GM12878 (cell line): Measurements from ENCODE around the gene IL36RN. TPM values are rescaled to one million over a fixed set of nuclear protein-coding genes. Genes with fewer than 3 reads are reported as not detected.

Source experiments
- ATAC-seq: fragments of 200-7000 bp; cut with Tn5 transposase; 3 replicates; pipeline ENCODE4 v1.9.1; 2020; ENCODE audit warnings: mild to moderate bottlenecking, moderate library complexity
- BruUV-seq: library from RNA; stranded (reverse); fragments of 400-500 nt; replicated peaks from 2 replicates; lab custom pipeline; 2021; lab: Mats Ljungman, UMichigan
- CTCF ChIA-PET: fragments of 300-600 bp; sonication (Branson Sonifier 250); formaldehyde crosslinking; extraction: SDS; loops from one replicate; lab custom pipeline; 2021; ENCODE audit warnings: inconsistent platforms; lab: Yijun Ruan, JAX
- POLR2A ChIA-PET: fragments of 350-600 bp; formaldehyde crosslinking; extraction: SDS; loops from one replicate; lab custom pipeline; 2021; ENCODE audit warnings: inconsistent platforms; lab: Charles Lee
- RAD21 ChIA-PET: fragments of 300-600 bp; sonication (Branson Sonifier 250); formaldehyde crosslinking; loops from one replicate; lab custom pipeline; 2023; ENCODE audit warnings: antibody characterized with exemption; ENCODE audit not compliant: unreplicated experiment; lab: Charles Lee
- SMC1A ChIA-PET: fragments of 300-600 bp; sonication (Branson Sonifier 250); formaldehyde crosslinking; loops from one replicate; lab custom pipeline; 2023; ENCODE audit not compliant: unreplicated experiment, uncharacterized antibody; lab: Charles Lee
- DNase-seq: peaks from one replicate; pipeline ENCODE4 v3.0.0-alpha.2; 2011; ENCODE audit warnings: low read depth, low spot score
- FAIRE-seq: peaks from 3 replicates; lab custom pipeline; 2011; peaks lifted over from hg19 to GRCh38; lab: Jason Lieb, UNC
- H2AFZ ChIP-seq: 2 replicates; pipeline ENCODE4 v1.6.0; 2011; ENCODE audit warnings: low read depth, low read length, control low read depth; ENCODE audit not compliant: control insufficient read depth
- H3K27ac ChIP-seq: 2 replicates; pipeline ENCODE4 v1.5.1; 2011; ENCODE audit warnings: control low read depth; ENCODE audit not compliant: control insufficient read depth, insufficient read depth
- H3K27me3 ChIP-seq, 2 experiments: replicated peaks in 1 of 2; 2 replicates each; pipeline versions ENCODE4 v1.6.0 to v1.6.1; 2011; ENCODE audit warnings: low read length in 1 of 2; ENCODE audit not compliant: control insufficient read depth in 2 of 2, insufficient read depth in 2 of 2
- H3K36me3 ChIP-seq, 2 experiments: 2 replicates each; pipeline ENCODE4 v1.5.1; 2011; ENCODE audit warnings: low read length in 1 of 2; ENCODE audit not compliant: control insufficient read depth in 2 of 2, insufficient read depth in 2 of 2
- H3K4me1 ChIP-seq: 2 replicates; pipeline ENCODE4 v1.6.1; 2011; ENCODE audit warnings: mild to moderate bottlenecking, low read length, moderate library complexity, mixed read lengths; ENCODE audit not compliant: control insufficient read depth, insufficient read depth
- H3K4me2 ChIP-seq: 2 replicates; pipeline ENCODE4 v1.6.0; 2011; ENCODE audit warnings: control low read depth; ENCODE audit not compliant: control insufficient read depth, insufficient read depth
- H3K4me3 ChIP-seq: fragments of 200-600 bp; sonication (generic); 2 replicates; pipeline ENCODE4 v1.5.1; 2016
- H3K79me2 ChIP-seq: 2 replicates; pipeline ENCODE4 v1.6.0; 2011; ENCODE audit warnings: low read length; ENCODE audit not compliant: control insufficient read depth, insufficient read depth
- H3K9ac ChIP-seq: 2 replicates; pipeline ENCODE4 v1.8.0; 2011; ENCODE audit warnings: low read length, control low read depth, mixed read lengths; ENCODE audit not compliant: control insufficient read depth, insufficient read depth
- H3K9me3 ChIP-seq: replicated peaks from 3 replicates; pipeline ENCODE4 v1.5.1; 2011; ENCODE audit warnings: mild to moderate bottlenecking, low read length; ENCODE audit not compliant: control insufficient read depth, insufficient read depth
- H4K20me1 ChIP-seq: 2 replicates; pipeline ENCODE4 v1.6.0; 2011; ENCODE audit not compliant: control insufficient read depth, insufficient read depth
- BCL11A ChIP-seq: IDR thresholded peaks from 2 replicates; pipeline ENCODE4 v1.6.1; 2011; ENCODE audit warnings: low read depth, low read length
- CHD1 ChIP-seq: IDR thresholded peaks from 2 replicates; pipeline ENCODE4 v1.6.1; 2012; ENCODE audit warnings: low read depth, low read length, improper control_type of control experiment
- HDGF ChIP-seq: fragments of 450-650 bp; IDR thresholded peaks from 2 replicates; pipeline ENCODE4 v1.6.1; 2016; ENCODE audit warnings: antibody characterized with exemption
- NR2C2 ChIP-seq: IDR thresholded peaks from 2 replicates; pipeline ENCODE4 v1.6.1; 2011; ENCODE audit warnings: borderline replicate concordance, low read depth; ENCODE audit not compliant: control insufficient read depth, insufficient read length
- WGBS: methylation state at CpG from one replicate; pipeline ENCODE4 v1.1.6; 2016; ENCODE audit warnings: low lambda C conversion rate; ENCODE audit not compliant: insufficient replicate concordance, insufficient coverage; ENCODE audit errors: missing lambda C conversion rate; 5-methylcytosine and 5-hydroxymethylcytosine counted together
- in situ Hi-C: fragments of 300-500 bp; cut with MboI; formaldehyde crosslinking; loops from 9 replicates; pipeline ENCODE4 v1.14.3; 2018; ENCODE audit warnings: mixed read lengths
- intact Hi-C: fragments of 100-400 bp; cut with micrococcal nuclease; formaldehyde crosslinking; loops from one replicate; pipeline ENCODE4 v1.14.2; 2022; ENCODE audit not compliant: unreplicated experiment
- polyA plus RNA-seq, 11 experiments: library from polyadenylated mRNA; depleted of rRNA in 4 of 11; unstranded in 6 of 11; stranded (reverse) in 5 of 11; fragments of >200 nt; fragmentation: Nextera tagmentation in 4 of 11; fragmentation: Illumina TruSeq in 1 of 11; extraction: Ambion mirVana in 4 of 11; extraction: Trizol in 1 of 11; gene quantifications; 1 replicate in 1 of 11; 2 replicates in 10 of 11; pipeline versions ENCODE4 v1.2.1 to v1.2.3, GENCODE V29; 2011 to 2016; ENCODE audit warnings: inconsistent platforms in 2 of 11, missing spikeins in 2 of 11, low read depth in 1 of 11
- total RNA-seq, 4 experiments: library from RNA; depleted of rRNA in 3 of 4; stranded (reverse); fragments of >200 nt in 3 of 4; fragmentation: Illumina TruSeq in 1 of 4; extraction: Trizol in 1 of 4; gene quantifications; 2 replicates each; pipeline versions ENCODE4 v1.2.1 to v1.2.3, GENCODE V29; 2013 to 2021
- TF ChIP-seq, protein P1 (sequence below): IDR thresholded peaks from 2 replicates; pipeline ENCODE4 v1.6.1; 2012; ENCODE audit warnings: improper control_type of control experiment, low read depth, low read length; ENCODE audit not compliant: insufficient replicate concordance
- TF ChIP-seq, protein P2 (sequence below): fragments of 450-650 bp; IDR thresholded peaks from 2 replicates; pipeline ENCODE4 v1.6.1; 2017; ENCODE audit warnings: mild to moderate bottlenecking, moderate library complexity

The IL36RN gene
- total and polyA plus RNA-seq, 10 of the 15 experiments (the other 5 are each of a cell fraction or from before 2014, with no cell fraction given): not detected

DNA sequence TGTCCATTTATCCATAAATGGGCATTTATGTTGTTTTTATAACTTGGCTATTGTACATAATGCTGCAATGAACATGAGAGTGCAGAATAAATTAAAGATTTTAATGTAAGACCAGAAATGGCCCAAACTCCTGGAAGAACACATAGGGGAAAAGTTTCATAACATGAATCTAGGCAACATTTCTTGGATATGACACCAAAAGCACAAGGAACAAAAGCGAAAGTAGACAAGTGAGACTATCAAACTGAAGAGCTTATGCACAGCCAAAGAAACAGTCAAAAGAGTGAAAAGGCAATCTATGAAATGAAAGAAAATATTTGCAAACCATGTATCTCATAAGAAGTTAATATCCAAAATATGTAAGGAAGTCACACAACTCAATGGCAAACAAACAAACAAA, 47.9 kb upstream of the IL36RN start:
- FAIRE-seq: no peak
- H4K20me1 ChIP-seq: no peaks in the 10 kb centered on the region
- in situ Hi-C loops: no loop called here
- ChIA-PET SMC1A (no interaction called here), CTCF (no interaction called here)
- H3K27me3 ChIP-seq: no peaks in the 10 kb centered on the region; a peak in 1 of 4 replicates
- TF ChIP-seq NR2C2: no peak
- TF ChIP-seq, all 136 proteins: peak for 0
- ATAC-seq: no peak
- intact Hi-C loops: no loop called here
- ChIA-PET RAD21 (no interaction called here), POLR2A (no interaction called here)
- Histone ChIP-seq H3K79me2 (no peaks in the 10 kb centered on the region), H3K4me2 (no peak overlapping the region), H2AFZ (no peak overlapping the region), H3K36me3 (no peaks in the 10 kb centered on the region), H3K27ac (no peak overlapping the region), H3K9me3 (no peaks in the 10 kb centered on the region), H3K4me1 (no peaks in the 10 kb centered on the region), H3K4me3 (no peak overlapping the region), H3K9ac (no peak overlapping the region)
- WGBS: 73% methylated on average over 1 of the region's 1 CpG
- DNase-seq: no peak
- BruUV-seq: no TSS peak

DNA sequence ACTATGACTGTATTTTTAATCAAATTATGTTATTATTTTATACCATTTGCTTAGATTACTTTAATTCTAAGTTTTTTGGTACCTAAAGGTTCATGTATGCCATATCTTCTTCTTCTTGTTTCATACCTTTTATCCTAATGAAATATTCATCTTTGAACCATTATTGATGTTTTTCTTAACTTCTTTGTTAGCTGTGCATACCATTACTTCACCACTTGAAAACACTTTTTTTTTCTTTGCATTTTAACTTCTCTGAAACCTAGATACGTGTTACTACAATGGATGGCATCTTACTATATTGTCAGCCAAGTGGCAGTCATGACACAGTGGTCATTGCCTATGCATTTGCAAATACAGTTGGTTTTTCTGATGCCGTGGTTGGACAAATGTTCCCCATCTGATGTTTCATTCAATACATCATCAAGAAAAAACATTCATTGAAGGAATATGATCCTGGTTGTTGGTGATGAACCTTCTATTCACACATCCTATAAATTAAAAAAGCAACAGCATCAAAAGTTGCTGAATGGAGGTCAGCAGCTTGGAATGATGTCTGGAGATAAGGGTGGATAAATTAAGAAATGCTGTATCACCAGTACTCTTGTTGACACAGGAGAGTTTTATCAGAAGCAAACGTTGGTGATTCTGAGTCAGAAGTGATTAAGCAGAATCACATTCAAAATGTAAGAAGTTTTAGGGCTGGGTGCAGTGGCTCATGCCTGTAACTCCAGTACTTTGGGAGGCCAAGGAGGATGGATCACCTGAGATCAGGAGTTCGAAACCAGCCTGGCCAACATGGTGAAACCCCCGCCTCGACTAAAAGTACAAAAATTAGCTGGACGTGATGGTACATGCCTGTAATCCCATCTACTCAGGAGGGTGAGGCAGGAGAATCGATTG, 46.3 kb upstream of the IL36RN start:
- H3K27ac ChIP-seq: no peak overlapping the region
- DNase-seq (no peak), ATAC-seq (no peak), FAIRE-seq (no peak)
- H2AFZ ChIP-seq: no peak overlapping the region
- ChIA-PET SMC1A (no interaction called here), CTCF (no interaction called here), RAD21 (no interaction called here), POLR2A (no interaction called here)
- 8% methylated on average over 8 of the region's 8 CpGs for WGBS
- no peaks in the 10 kb centered on the region for H3K9me3 ChIP-seq
- H3K4me1 ChIP-seq: no peaks in the 10 kb centered on the region
- H3K4me2 ChIP-seq: no peak overlapping the region
- no peaks in the 10 kb centered on the region for H3K79me2 ChIP-seq
- no peaks in the 10 kb centered on the region for H3K27me3 ChIP-seq
- H3K9ac ChIP-seq: no peak overlapping the region
- no peaks in the 10 kb centered on the region for H4K20me1 ChIP-seq
- no peak overlapping the region for H3K4me3 ChIP-seq
- in situ Hi-C loops (no loop called here), intact Hi-C loops (no loop called here)
- no TSS peak for BruUV-seq
- H3K36me3 ChIP-seq: no peaks in the 10 kb centered on the region
- TF ChIP-seq HDGF: no peak
- no peak for TF ChIP-seq CHD1
- TF ChIP-seq, protein P1, sequence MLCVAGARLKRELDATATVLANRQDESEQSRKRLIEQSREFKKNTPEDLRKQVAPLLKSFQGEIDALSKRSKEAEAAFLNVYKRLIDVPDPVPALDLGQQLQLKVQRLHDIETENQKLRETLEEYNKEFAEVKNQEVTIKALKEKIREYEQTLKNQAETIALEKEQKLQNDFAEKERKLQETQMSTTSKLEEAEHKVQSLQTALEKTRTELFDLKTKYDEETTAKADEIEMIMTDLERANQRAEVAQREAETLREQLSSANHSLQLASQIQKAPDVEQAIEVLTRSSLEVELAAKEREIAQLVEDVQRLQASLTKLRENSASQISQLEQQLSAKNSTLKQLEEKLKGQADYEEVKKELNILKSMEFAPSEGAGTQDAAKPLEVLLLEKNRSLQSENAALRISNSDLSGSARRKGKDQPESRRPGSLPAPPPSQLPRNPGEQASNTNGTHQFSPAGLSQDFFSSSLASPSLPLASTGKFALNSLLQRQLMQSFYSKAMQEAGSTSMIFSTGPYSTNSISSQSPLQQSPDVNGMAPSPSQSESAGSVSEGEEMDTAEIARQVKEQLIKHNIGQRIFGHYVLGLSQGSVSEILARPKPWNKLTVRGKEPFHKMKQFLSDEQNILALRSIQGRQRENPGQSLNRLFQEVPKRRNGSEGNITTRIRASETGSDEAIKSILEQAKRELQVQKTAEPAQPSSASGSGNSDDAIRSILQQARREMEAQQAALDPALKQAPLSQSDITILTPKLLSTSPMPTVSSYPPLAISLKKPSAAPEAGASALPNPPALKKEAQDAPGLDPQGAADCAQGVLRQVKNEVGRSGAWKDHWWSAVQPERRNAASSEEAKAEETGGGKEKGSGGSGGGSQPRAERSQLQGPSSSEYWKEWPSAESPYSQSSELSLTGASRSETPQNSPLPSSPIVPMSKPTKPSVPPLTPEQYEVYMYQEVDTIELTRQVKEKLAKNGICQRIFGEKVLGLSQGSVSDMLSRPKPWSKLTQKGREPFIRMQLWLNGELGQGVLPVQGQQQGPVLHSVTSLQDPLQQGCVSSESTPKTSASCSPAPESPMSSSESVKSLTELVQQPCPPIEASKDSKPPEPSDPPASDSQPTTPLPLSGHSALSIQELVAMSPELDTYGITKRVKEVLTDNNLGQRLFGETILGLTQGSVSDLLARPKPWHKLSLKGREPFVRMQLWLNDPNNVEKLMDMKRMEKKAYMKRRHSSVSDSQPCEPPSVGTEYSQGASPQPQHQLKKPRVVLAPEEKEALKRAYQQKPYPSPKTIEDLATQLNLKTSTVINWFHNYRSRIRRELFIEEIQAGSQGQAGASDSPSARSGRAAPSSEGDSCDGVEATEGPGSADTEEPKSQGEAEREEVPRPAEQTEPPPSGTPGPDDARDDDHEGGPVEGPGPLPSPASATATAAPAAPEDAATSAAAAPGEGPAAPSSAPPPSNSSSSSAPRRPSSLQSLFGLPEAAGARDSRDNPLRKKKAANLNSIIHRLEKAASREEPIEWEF: no peak
- TF ChIP-seq, protein P2, sequence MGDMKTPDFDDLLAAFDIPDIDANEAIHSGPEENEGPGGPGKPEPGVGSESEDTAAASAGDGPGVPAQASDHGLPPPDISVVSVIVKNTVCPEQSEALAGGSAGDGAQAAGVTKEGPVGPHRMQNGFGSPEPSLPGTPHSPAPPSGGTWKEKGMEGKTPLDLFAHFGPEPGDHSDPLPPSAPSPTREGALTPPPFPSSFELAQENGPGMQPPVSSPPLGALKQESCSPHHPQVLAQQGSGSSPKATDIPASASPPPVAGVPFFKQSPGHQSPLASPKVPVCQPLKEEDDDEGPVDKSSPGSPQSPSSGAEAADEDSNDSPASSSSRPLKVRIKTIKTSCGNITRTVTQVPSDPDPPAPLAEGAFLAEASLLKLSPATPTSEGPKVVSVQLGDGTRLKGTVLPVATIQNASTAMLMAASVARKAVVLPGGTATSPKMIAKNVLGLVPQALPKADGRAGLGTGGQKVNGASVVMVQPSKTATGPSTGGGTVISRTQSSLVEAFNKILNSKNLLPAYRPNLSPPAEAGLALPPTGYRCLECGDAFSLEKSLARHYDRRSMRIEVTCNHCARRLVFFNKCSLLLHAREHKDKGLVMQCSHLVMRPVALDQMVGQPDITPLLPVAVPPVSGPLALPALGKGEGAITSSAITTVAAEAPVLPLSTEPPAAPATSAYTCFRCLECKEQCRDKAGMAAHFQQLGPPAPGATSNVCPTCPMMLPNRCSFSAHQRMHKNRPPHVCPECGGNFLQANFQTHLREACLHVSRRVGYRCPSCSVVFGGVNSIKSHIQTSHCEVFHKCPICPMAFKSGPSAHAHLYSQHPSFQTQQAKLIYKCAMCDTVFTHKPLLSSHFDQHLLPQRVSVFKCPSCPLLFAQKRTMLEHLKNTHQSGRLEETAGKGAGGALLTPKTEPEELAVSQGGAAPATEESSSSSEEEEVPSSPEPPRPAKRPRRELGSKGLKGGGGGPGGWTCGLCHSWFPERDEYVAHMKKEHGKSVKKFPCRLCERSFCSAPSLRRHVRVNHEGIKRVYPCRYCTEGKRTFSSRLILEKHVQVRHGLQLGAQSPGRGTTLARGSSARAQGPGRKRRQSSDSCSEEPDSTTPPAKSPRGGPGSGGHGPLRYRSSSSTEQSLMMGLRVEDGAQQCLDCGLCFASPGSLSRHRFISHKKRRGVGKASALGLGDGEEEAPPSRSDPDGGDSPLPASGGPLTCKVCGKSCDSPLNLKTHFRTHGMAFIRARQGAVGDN: no peak
- TF ChIP-seq BCL11A: no peak
